DND-41 (cell line): ENCODE results near the gene CLEC10A.

Experiments used
- ATAC-seq: fragments of 200-7000 bp; cut with Tn5 transposase; 3 replicates; pipeline ENCODE4 v1.9.1; 2021; ENCODE audit warnings: low read depth; ENCODE audit not compliant: insufficient read depth
- DNase-seq: peaks from one replicate; pipeline ENCODE4 v3.0.0-alpha.2; 2020
- H2AFZ ChIP-seq: 2 replicates; pipeline ENCODE4 v1.6.0; 2012; ENCODE audit warnings: low read depth, low read length
- H3K27ac ChIP-seq: 2 replicates; pipeline ENCODE4 v1.5.1; 2012; ENCODE audit warnings: low read length, inconsistent platforms
- H3K27me3 ChIP-seq: fragments of 200-600 bp; sonication (generic); 2 replicates; pipeline ENCODE4 v1.6.0; 2012; ENCODE audit warnings: low read length, mild to moderate bottlenecking, inconsistent platforms; ENCODE audit not compliant: insufficient read depth, poor library complexity
- H3K36me3 ChIP-seq: 2 replicates; pipeline ENCODE4 v1.5.1; 2012; ENCODE audit warnings: low read length, inconsistent platforms; ENCODE audit not compliant: insufficient read depth
- H3K4me1 ChIP-seq: 2 replicates; pipeline ENCODE4 v1.5.1; 2012; ENCODE audit warnings: mild to moderate bottlenecking, low read length; ENCODE audit not compliant: insufficient read depth
- H3K4me2 ChIP-seq: 2 replicates; pipeline ENCODE4 v1.6.0; 2012; ENCODE audit warnings: mild to moderate bottlenecking, moderate library complexity, low read length, inconsistent platforms; ENCODE audit not compliant: insufficient read depth
- H3K4me3 ChIP-seq, 2 experiments: fragments of 200-600 bp in 1 of 2; shearing (Covaris generic) in 1 of 2; 2 replicates each; pipeline ENCODE4 v1.5.1; 2012 to 2016; ENCODE audit warnings: inconsistent platforms in 2 of 2, low read length in 2 of 2, mild to moderate bottlenecking in 2 of 2, low read depth in 1 of 2, moderate library complexity in 1 of 2
- H3K79me2 ChIP-seq: 2 replicates; pipeline ENCODE4 v1.6.0; 2012; ENCODE audit warnings: low read length, inconsistent platforms; ENCODE audit not compliant: insufficient read depth
- H3K9ac ChIP-seq: 2 replicates; pipeline ENCODE4 v1.6.0; 2012; ENCODE audit warnings: low read depth, mild to moderate bottlenecking, inconsistent platforms, low read length, moderate library complexity
- H3K9me3 ChIP-seq: 2 replicates; pipeline ENCODE4 v1.5.1; 2012; ENCODE audit warnings: low read length, moderate library complexity, mild to moderate bottlenecking, inconsistent platforms; ENCODE audit not compliant: insufficient read depth, severe bottlenecking
- H4K20me1 ChIP-seq: 2 replicates; pipeline ENCODE4 v1.6.0; 2012; ENCODE audit warnings: low read length; ENCODE audit not compliant: insufficient read depth
- CTCF ChIP-seq: IDR thresholded peaks from 2 replicates; pipeline ENCODE4 v1.5.1; 2012; ENCODE audit warnings: borderline replicate concordance, low read length, moderate library complexity, mild to moderate bottlenecking; ENCODE audit not compliant: poor library complexity, severe bottlenecking; ENCODE audit errors: extremely low read depth
- EZH2 ChIP-seq: IDR thresholded peaks from 3 replicates; pipeline ENCODE4 v1.6.1; 2012; ENCODE audit warnings: borderline replicate concordance, low read depth, mild to moderate bottlenecking, moderate library complexity, low read length, inconsistent platforms; ENCODE audit not compliant: severe bottlenecking

Gene CLEC10A

GRCh38 chr17:7111784-7112509, 31.9 kb upstream of the CLEC10A start:
- no peak for ATAC-seq
- no peaks in the 10 kb centered on the region for H3K36me3 ChIP-seq
- no peak for DNase-seq
- no peak overlapping the region for H3K27ac ChIP-seq
- no peak overlapping the region for H3K4me3 ChIP-seq
- TF ChIP-seq CTCF (no peak), EZH2 (no peak)
- H3K9me3 ChIP-seq: no peaks in the 10 kb centered on the region
- H3K4me1 ChIP-seq: no peaks in the 10 kb centered on the region
- no peaks in the 10 kb centered on the region for H4K20me1 ChIP-seq
- H3K79me2 ChIP-seq: no peaks in the 10 kb centered on the region
- no peak overlapping the region for H2AFZ ChIP-seq
- no peaks in the 10 kb centered on the region for H3K27me3 ChIP-seq
- no peak overlapping the region for H3K4me2 ChIP-seq
- no peak overlapping the region for H3K9ac ChIP-seq

DNA sequence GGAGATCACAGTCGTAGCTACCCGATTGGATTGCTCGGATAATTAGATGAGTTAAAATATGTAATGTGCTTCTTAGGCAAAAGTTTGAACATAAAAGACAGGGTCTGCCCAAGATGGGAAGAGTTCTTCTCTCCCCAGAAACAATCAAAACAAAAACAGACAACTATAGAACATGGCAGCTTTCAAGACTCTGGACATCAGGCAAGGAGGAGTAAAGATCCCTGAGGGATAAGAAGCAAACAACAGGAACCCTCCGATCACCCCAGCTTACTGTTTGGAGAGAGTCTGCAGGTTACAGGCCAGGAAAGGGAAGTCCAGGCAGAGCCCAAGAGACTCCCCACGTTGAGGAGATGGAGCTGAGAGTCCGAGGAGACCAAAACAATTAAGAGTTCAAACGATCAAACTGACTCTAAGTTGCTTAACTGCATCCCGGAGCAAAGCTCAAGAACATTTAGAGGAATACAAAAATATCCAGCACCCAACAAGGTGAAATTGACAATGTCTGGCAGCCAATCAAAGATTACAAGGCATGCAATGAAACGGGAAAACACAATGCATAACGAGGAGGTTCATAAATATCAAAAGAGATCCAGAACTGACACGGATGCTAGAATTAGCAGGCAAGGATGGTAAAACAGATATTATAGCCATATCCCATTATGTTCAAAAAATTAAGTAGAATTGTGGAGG, 30.7 kb upstream of the CLEC10A start:
- H3K9ac ChIP-seq: no peak overlapping the region
- H3K9me3 ChIP-seq: no peaks in the 10 kb centered on the region
- H3K4me1 ChIP-seq: no peaks in the 10 kb centered on the region
- H3K36me3 ChIP-seq: no peaks in the 10 kb centered on the region
- H3K4me3 ChIP-seq: no peak overlapping the region
- ATAC-seq (no peak), DNase-seq (no peak)
- H3K4me2 ChIP-seq: no peak overlapping the region
- no peaks in the 10 kb centered on the region for H3K79me2 ChIP-seq
- no peaks in the 10 kb centered on the region for H3K27me3 ChIP-seq
- H4K20me1 ChIP-seq: no peaks in the 10 kb centered on the region
- TF ChIP-seq CTCF (no peak), EZH2 (no peak)
- no peak overlapping the region for H2AFZ ChIP-seq
- H3K27ac ChIP-seq: no peak overlapping the region

GRCh38 chr17:7109461-7110322, 29.6 kb upstream of the CLEC10A start:
- Histone ChIP-seq H3K4me1 (no peaks in the 10 kb centered on the region), H2AFZ (no peak overlapping the region), H3K27me3 (no peaks in the 10 kb centered on the region), H3K4me2 (no peak overlapping the region), H3K36me3 (no peaks in the 10 kb centered on the region), H3K27ac (no peak overlapping the region), H3K9ac (no peak overlapping the region), H3K4me3 (no peak overlapping the region), H4K20me1 (no peaks in the 10 kb centered on the region), H3K9me3 (no peaks in the 10 kb centered on the region), H3K79me2 (no peaks in the 10 kb centered on the region)
- DNase-seq (no peak), ATAC-seq (no peak)
- TF ChIP-seq CTCF (no peak), EZH2 (no peak)
